ENCODE results near the gene SEC31A. TPM values are rescaled to one million over a fixed set of nuclear protein-coding genes. Genes with fewer than 3 reads are reported as not detected.
"Not testable (repeated sequence)": the region's sequence is repeated elsewhere in the genome, so short reads cannot be mapped to it uniquely, and the experiment has no call there.

SEC31A gene
- total RNA-seq, 2 experiments from 2014 or later = 80.3 to 124 TPM

DNA sequence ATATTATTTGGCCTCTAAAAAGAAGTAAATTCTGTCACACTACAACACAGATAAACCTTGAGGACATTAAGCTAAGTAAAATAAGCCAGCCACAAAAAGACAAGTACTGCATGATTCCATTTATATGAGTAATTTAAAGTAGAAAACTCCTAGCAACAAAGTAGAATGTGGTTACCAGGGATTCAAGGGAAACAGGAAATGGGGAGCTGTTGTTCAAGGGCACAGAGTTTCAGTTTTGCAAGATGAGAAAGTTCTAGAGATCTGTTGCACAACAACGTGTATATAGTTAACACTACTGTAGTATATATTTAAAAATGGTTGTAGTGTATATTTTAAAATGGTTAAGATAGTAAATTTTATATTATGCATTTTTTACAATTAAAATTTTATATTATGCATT is 25.4 kb downstream of the SEC31A start:
- Mint-ChIP-seq H3K36me3 (ENCODE audit: low read depth) (peaks cover 48% of the 10 kb centered on the region), H3K27me3 (no peaks in the 10 kb centered on the region), H3K9me3 (ENCODE audit: low read depth) (no peaks in the 10 kb centered on the region), H3K4me1 (peaks cover 27% of the 10 kb centered on the region), H3K27ac (peak overlapping the region; percentile 69), H3K4me3 (no peak overlapping the region)
- ChIA-PET POLR2A (interaction anchor here (0.8 to 1.8 kb wide), 4 partner anchors 12 to 35 kb away, joined by 3 to 6 read pairs (median 4); partner anchors contain the start of gene THAP9), CTCF (interaction anchor here (0.7 to 1.4 kb wide), 6 partner anchors 13 to 352 kb away, joined by 3 to 8 read pairs (median 4); partner anchors contain the start of gene THAP9)
- ATAC-seq (peak; percentile 71), DNase-seq (peak; percentile 18)
- intact Hi-C loops (cut with DNase I, micrococcal nuclease) = loop anchor here (1.0 to 2.0 kb wide), 4 partner anchors 25 to 40 kb away; partner anchors contain the start of genes SEC31A (in 1 of the 2) and THAP9 (in 1 of the 2)

DNA sequence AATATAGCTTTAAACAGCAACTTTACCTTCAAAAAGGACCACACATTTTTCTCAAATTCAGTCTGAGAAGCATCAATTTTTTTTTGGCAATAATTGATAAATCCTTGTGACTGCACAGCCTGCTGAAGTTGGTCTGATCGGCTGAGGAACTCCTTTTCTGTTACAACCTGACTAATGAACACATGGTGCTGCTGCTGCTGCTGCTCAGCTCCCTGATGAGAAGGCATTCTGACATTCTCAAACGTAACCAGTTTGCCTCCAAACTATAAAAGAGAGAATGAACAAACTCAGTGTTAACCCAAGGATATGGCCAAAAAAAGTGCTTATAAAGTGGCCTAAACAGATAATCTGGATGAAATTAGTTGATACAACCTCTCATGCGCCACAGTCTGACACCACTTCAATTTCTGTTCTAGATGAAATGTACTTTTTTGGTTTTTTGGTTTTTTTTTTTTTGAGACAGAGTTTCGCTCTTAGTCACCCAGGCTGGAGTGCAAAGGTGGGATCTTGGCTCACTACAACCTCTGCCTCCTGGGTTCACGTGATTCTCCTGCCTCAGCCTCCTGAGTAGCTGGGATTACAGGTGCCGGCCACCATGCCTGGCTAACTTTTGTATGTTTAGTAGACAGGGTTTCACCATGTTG is 26.5 kb downstream of the SEC31A start:
- H3K9me3 Mint-ChIP-seq (ENCODE audit: low read depth) = no peaks in the 10 kb centered on the region
- peak; percentile 34 for DNase-seq
- peak overlapping the region; percentile 86 for H3K27ac Mint-ChIP-seq
- ChIA-PET POLR2A (interaction anchor here (0.6 to 1.8 kb wide), 5 partner anchors 8 to 266 kb away, joined by 3 to 6 read pairs (median 5); partner anchors contain the start of gene THAP9), CTCF (interaction anchor here (1.4 kb wide), 1 partner anchor 147 kb away, joined by 8 read pairs; no protein-coding TSS in a partner anchor)
- H3K36me3 Mint-ChIP-seq (ENCODE audit: low read depth) = peaks cover 43% of the 10 kb centered on the region
- peak overlapping the region; percentile 12 for H3K4me3 Mint-ChIP-seq
- ATAC-seq = peak; percentile 79
- H3K4me1 Mint-ChIP-seq = peaks cover 27% of the 10 kb centered on the region
- intact Hi-C loops (cut with DNase I, micrococcal nuclease) = loop anchor here (1.0 to 2.0 kb wide), 3 partner anchors 26 to 34 kb away; partner anchors contain the start of gene SEC31A (in 2 of the 2)
- no peaks in the 10 kb centered on the region for H3K27me3 Mint-ChIP-seq

DNA sequence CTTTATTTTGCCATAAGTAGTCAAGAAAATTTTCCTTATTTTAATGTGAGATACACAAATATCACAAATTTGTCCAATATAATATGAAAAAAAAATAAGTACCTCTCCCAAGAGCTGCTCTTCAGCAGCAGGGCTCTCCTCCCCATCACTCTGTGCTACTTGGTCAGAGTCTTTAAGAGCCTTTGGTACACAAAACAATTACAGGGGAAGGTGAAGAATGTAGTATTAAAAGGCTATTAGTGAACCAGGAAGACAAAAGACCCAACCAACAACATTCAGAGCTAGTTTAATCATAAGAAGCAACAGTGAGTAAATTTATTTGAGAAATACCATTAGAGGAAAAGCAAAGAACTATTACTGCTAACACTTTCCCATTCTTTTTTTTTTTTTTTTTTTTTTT is 29.4 kb downstream of the SEC31A start:
- Mint-ChIP-seq H3K27ac (no peak overlapping the region), H3K36me3 (ENCODE audit: low read depth) (peaks cover 38% of the 10 kb centered on the region), H3K4me1 (peaks cover 22% of the 10 kb centered on the region), H3K27me3 (no peaks in the 10 kb centered on the region), H3K9me3 (ENCODE audit: low read depth) (no peaks in the 10 kb centered on the region), H3K4me3 (no peak overlapping the region)
- ChIA-PET CTCF (interaction anchor here (1.1 to 1.4 kb wide), 4 partner anchors 9 to 123 kb away, joined by 3 to 14 read pairs (median 3); no protein-coding TSS in a partner anchor), POLR2A (no interaction called here)
- DNase-seq = no peak
- no peak for ATAC-seq
- intact Hi-C loops (cut with DNase I, micrococcal nuclease) = no loop called here

DNA sequence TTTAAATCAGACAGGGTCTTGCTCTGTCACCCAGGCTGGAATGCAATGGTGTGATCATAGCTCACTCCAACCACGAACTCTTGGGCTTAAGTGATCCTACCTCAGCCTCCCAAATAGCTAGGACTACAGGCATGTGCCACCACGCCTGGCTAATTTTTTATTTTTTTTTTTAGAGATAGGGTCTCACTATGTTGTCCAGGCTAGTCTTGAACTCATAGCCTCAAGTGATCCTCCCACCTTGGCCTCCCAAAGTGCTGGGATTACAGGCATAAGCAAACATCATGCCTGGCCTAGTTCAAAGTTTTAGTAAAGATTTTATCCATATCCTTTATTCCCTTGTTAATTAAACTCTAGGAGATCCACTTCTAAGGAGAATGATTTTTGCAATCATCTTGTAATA is 30.5 kb downstream of the SEC31A start:
- intact Hi-C loops (cut with DNase I, micrococcal nuclease); H3K27me3 Mint-ChIP-seq; H3K27ac Mint-ChIP-seq; H3K4me3 Mint-ChIP-seq; DNase-seq; H3K9me3 Mint-ChIP-seq (ENCODE audit: low read depth); ATAC-seq: not testable (repeated sequence)
- Mint-ChIP-seq H3K36me3 (ENCODE audit: low read depth) (peaks cover 37% of the 10 kb centered on the region), H3K4me1 (peaks cover 13% of the 10 kb centered on the region)
- POLR2A ChIA-PET = interaction anchor here (0.6 kb wide), 1 partner anchor 62 kb away, joined by 5 read pairs; no protein-coding TSS in a partner anchor
- CTCF ChIA-PET = interaction anchor here (1.2 kb wide), 1 partner anchor 13 kb away, joined by 3 read pairs; no protein-coding TSS in a partner anchor

DNA sequence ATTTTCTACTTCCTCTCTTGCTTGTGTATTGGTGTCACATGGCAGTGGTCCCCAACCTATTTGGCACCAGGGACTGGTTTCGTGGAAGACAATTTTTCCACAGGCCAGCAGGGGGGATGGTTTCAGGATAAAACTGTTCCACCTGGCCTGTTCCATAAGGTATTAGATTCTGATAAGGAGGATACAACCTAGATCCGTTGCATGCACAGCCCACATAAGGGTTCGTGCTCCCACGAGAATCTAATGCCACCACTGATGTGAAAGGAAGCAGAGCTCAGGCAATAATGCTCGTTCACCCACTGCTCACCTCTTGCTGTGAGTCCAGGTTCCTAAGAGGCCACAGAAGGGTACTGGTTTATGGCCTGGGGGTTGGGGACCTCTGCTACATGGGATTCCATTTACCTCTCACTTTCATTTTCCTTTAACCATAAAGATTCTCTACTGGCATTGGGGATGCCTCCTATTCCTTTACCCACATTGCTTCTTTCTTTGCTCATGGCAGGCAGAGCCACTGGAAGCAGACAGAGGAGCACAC is 38.1 kb downstream of the SEC31A start:
- CTCF ChIA-PET = interaction anchor here (0.9 to 3.3 kb wide), 17 partner anchors 9 to 428 kb away, joined by 3 to 20 read pairs (median 3); partner anchors contain the start of genes COPS4 and PLAC8
- ATAC-seq (no peak), DNase-seq (no peak)
- H3K4me3 Mint-ChIP-seq = no peak overlapping the region
- no peak overlapping the region for H3K27ac Mint-ChIP-seq
- POLR2A ChIA-PET = no interaction called here
- H3K9me3 Mint-ChIP-seq (ENCODE audit: low read depth) = no peaks in the 10 kb centered on the region
- intact Hi-C loops (cut with DNase I, micrococcal nuclease) = loop anchor here (1.0 to 5.0 kb wide), 3 partner anchors 409 to 429 kb away; partner anchors contain the start of gene COQ2 (in 1 of the 2)
- H3K27me3 Mint-ChIP-seq = no peaks in the 10 kb centered on the region
- peaks cover 3% of the 10 kb centered on the region for H3K4me1 Mint-ChIP-seq
- peaks cover 55% of the 10 kb centered on the region for H3K36me3 Mint-ChIP-seq (ENCODE audit: low read depth)

DNA sequence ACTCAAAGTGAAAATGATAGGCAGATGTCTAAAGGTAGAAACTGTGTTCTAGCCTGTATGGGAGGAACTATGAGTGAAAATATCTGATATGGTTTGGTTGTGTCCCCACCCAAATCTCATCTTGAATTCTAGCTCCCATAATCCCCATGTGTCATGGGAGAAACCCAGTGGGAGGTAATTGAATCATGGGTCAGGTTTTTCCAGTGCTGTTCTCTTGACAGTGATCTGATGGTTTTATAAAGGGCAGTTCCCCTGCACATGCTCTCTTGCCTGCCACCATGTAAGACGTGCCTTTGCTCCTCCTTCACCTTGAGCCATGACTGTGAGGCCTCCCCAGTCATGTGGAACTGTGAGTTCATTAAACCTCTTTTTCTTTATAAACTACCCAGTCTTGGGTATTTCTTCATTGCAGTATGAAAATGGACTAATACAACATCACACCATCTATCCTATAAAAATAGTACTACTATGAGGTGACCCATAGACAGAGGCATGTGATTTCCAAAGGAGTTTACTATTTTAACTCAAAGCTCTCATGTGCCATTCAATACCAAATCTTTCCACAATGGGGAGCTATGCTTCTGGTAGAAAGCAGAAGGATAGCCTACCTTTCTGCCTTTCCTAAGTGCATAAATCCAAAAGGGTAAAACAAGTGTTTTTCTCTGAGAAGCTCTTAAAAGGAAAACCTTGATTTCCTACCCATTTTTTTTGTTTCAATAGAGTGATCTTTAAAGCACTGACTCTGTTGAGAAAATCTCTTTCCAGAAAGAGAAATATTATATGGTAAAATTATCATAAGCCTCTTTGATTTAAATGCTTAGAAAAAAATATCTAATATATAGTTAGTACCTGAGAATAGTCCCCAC is 38.8 kb downstream of the SEC31A start:
- ATAC-seq (peak; percentile 65), DNase-seq (no peak)
- ChIA-PET CTCF (interaction anchor here (0.9 to 3.3 kb wide), 17 partner anchors 10 to 432 kb away, joined by 3 to 20 read pairs (median 4); partner anchors contain the start of genes COPS4, COQ2 and PLAC8), POLR2A (interaction anchor here (0.7 to 0.8 kb wide), 2 partner anchors 38 to 143 kb away, joined by 3 read pairs; no protein-coding TSS in a partner anchor)
- intact Hi-C loops (cut with DNase I, micrococcal nuclease) = loop anchor here (1.0 to 5.0 kb wide), 3 partner anchors 410 to 430 kb away; partner anchors contain the start of gene COQ2 (in 1 of the 2)
- no peaks in the 10 kb centered on the region for H3K27me3 Mint-ChIP-seq
- H3K9me3 Mint-ChIP-seq (ENCODE audit: low read depth) = no peaks in the 10 kb centered on the region
- peaks cover 3% of the 10 kb centered on the region for H3K4me1 Mint-ChIP-seq
- no peak overlapping the region for H3K4me3 Mint-ChIP-seq
- peak overlapping the region; percentile 73 for H3K27ac Mint-ChIP-seq
- H3K36me3 Mint-ChIP-seq (ENCODE audit: low read depth) = peaks cover 55% of the 10 kb centered on the region

DNA sequence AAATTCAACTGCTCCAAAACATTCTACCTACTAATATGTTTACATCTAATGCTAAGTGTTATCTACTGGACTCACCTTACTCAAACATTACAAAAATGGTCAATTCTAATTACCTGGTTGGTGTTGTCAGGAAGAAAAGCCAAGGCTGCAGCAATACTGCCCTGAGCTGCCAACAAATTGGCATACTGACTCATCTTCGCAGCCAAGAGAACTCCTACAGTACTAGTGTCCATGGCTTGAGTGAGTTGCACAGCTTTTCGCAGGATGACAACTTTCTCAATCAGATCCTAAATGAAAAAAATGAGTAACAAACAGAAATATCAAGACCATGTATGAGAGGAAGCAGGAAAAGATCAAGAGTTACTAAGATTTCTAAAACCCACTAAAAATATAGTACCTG is 39.6 kb downstream of the SEC31A start:
- POLR2A ChIA-PET = interaction anchor here (0.7 to 0.8 kb wide), 2 partner anchors 37 to 142 kb away, joined by 3 read pairs; no protein-coding TSS in a partner anchor

DNA sequence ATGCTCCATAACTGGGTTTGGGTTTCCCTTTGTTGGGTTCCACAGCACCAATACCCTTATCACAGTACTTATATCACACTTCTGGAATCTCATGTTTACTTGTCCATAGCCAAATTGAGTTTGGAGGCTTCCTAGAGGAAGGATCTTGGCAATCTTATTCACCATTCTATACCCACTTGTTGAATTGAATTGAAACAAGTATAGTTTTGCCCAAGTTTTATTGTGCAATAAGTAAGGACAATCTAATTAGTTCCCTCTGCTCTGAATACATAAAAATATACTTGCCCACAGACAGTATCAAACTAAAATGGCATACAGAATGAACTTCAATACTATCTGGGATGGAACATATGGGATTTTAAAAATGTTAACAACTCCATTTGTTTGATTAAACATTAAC is 40.3 kb downstream of the SEC31A start:
- intact Hi-C loops (cut with DNase I, micrococcal nuclease) = loop anchor here (5.0 kb wide), 2 partner anchors 412 to 432 kb away; partner anchors contain the start of gene COQ2 (in 1 of the 2)
- DNase-seq (no peak), ATAC-seq (no peak)
- no peak overlapping the region for H3K27ac Mint-ChIP-seq
- peaks cover 57% of the 10 kb centered on the region for H3K36me3 Mint-ChIP-seq (ENCODE audit: low read depth)
- H3K9me3 Mint-ChIP-seq (ENCODE audit: low read depth) = no peaks in the 10 kb centered on the region
- CTCF ChIA-PET = interaction anchor here (0.6 to 3.3 kb wide), 6 partner anchors 8 to 432 kb away, joined by 3 to 20 read pairs (median 4); no protein-coding TSS in a partner anchor
- H3K4me1 Mint-ChIP-seq = peaks cover 3% of the 10 kb centered on the region
- no peak overlapping the region for H3K4me3 Mint-ChIP-seq
- no peaks in the 10 kb centered on the region for H3K27me3 Mint-ChIP-seq
- POLR2A ChIA-PET = no interaction called here

More for the DNA sequence above, 39.6 kb downstream of the SEC31A start:
- no peak for ATAC-seq
- Mint-ChIP-seq H3K36me3 (ENCODE audit: low read depth) (peaks cover 57% of the 10 kb centered on the region), H3K27me3 (no peaks in the 10 kb centered on the region), H3K27ac (peak overlapping the region; percentile 16), H3K4me1 (peaks cover 3% of the 10 kb centered on the region), H3K9me3 (ENCODE audit: low read depth) (no peaks in the 10 kb centered on the region), H3K4me3 (no peak overlapping the region)
- no peak for DNase-seq
- CTCF ChIA-PET = interaction anchor here (0.8 to 3.3 kb wide), 8 partner anchors 9 to 433 kb away, joined by 3 to 20 read pairs (median 6); partner anchors contain the start of gene COQ2
- intact Hi-C loops (cut with DNase I, micrococcal nuclease) = loop anchor here (5.0 kb wide), 2 partner anchors 411 to 431 kb away; partner anchors contain the start of gene COQ2 (in 1 of the 2)

DNA sequence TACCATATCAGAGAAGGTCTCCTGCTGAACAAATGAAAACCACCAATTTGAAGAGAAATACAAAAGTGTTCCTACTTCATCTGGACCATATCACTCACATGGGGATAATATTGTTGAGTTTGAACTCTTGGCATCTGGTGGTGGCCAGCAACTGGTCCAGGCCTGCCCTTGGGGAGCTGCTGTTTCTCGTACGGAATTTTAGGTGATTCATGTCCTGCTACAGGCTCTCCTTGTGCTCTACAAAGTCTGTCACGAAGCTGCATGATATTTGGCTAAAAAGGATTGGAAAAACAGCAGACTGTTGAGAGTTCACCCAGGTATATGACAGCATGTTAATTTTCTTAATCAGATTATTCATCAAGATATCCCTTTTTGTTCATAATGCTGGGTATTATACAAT is 42.2 kb downstream of the SEC31A start:
- intact Hi-C loops (cut with DNase I, micrococcal nuclease) = no loop called here
- ChIA-PET POLR2A (no interaction called here), CTCF (no interaction called here)
- Mint-ChIP-seq H3K27ac (no peak overlapping the region), H3K36me3 (ENCODE audit: low read depth) (peaks cover 58% of the 10 kb centered on the region), H3K4me1 (peaks cover 3% of the 10 kb centered on the region), H3K9me3 (ENCODE audit: low read depth) (no peaks in the 10 kb centered on the region), H3K4me3 (no peak overlapping the region), H3K27me3 (no peaks in the 10 kb centered on the region)
- ATAC-seq = no peak
- DNase-seq = no peak

DNA sequence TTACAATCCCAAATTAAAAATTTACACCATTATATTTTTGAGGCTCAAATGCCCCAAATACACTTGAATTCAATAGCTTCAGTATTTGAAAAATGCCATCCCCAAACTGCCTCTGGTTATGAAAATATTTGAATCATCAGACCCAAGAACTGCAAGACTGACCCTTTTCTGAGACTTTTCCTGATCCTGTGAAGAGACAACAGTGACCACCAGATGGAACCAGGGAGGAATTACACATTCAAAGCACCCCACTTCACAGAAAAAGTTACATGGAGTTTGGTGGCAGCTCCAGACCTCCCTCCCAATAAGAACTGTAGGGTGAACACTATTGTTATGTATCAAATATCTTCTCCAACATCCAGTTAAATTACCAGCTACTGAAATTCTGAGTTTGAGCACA is 48.4 kb downstream of the SEC31A start:
- CTCF ChIA-PET = interaction anchor here (0.8 to 1.7 kb wide), 5 partner anchors 9 to 419 kb away, joined by 3 to 13 read pairs (median 3); no protein-coding TSS in a partner anchor
- Mint-ChIP-seq H3K36me3 (ENCODE audit: low read depth) (peaks cover 46% of the 10 kb centered on the region), H3K9me3 (ENCODE audit: low read depth) (no peaks in the 10 kb centered on the region), H3K27me3 (no peaks in the 10 kb centered on the region), H3K27ac (no peak overlapping the region), H3K4me1 (no peaks in the 10 kb centered on the region), H3K4me3 (no peak overlapping the region)
- no peak for ATAC-seq
- POLR2A ChIA-PET = no interaction called here
- DNase-seq = no peak
- intact Hi-C loops (cut with DNase I, micrococcal nuclease) = no loop called here
